DMS114 treated with DMSO at 0.1 percent for 48 hours (cell line): ENCODE data around the gene SOHLH1.

Source experiments
- DNase-seq: peaks from one replicate; lab custom pipeline; 2025; ENCODE audit not compliant: unreplicated experiment; lab: John Stamatoyannopoulos, UW

The SOHLH1 gene, protein sequence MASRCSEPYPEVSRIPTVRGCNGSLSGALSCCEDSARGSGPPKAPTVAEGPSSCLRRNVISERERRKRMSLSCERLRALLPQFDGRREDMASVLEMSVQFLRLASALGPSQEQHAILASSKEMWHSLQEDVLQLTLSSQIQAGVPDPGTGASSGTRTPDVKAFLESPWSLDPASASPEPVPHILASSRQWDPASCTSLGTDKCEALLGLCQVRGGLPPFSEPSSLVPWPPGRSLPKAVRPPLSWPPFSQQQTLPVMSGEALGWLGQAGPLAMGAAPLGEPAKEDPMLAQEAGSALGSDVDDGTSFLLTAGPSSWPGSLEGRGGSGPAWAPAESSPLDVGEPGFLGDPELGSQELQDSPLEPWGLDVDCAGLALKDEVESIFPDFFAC

DNA sequence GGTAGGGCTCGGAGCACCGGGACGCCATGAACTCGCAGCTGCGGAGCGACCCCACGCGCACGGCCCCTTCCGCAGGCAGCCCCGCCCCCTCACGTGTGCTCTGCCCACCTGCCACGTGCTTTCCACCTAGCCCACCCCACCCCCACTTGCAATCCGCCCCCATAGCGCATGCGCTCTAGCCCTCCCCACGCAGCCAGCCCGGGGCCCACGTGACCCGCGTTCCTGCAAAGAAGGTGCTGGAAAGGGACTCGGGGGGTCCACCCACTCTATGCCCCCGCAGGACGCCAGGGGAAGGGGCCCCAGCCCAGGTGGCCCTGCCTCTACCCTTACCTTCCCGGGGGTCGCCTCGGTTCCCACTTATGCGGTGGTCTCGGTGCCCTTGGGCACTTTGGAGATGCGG, at the start of gene SOHLH1:
Gene SOHLH1, minus strand, starts transcription at position 42 of the 400 bp plus-strand sequence. Its CDS starts 14 bp downstream, at position 28.
- no peak for DNase-seq

DNA sequence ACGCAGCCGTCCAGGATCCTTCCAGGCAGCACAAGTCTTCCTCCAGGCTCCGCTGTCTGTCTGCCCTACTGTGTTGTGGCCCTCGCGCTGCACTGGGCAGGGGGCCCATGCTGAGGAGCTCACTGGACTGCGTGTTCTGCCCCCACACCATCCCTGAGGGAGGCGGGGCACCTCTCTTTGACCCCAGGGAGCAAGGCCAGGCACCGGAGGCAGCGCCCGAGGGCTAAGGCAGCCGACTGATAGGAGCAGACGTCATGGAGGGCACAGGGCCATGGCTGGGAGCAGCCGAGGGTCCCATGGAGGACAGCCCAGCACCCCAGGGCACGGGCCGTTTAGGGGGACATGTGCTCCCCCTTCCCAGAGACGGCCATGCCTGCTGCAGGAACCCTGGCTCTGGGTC, 49.4 kb upstream of the SOHLH1 start:
- DNase-seq = no peak

DNA sequence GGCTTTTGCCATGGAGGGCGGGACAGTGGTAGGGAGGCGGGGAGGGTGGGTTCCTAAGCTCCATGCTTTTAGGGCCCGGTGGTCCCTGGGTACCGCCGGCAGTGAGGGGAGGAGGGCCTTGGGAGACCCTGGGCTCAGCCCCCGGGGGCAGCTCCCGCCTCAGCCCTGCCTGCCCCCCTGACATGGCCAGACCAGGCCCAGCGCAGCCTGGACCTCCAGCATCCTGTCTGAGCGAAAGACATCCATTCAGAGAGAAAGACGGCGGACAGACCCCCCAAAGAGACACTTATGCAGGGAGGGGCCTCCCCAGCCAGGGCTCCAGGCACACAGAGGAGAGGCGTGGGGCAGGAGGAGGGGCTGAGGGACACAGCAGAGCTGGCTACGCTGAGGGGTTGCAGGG, 48.0 kb upstream of the SOHLH1 start:
- DNase-seq = no peak

DNA sequence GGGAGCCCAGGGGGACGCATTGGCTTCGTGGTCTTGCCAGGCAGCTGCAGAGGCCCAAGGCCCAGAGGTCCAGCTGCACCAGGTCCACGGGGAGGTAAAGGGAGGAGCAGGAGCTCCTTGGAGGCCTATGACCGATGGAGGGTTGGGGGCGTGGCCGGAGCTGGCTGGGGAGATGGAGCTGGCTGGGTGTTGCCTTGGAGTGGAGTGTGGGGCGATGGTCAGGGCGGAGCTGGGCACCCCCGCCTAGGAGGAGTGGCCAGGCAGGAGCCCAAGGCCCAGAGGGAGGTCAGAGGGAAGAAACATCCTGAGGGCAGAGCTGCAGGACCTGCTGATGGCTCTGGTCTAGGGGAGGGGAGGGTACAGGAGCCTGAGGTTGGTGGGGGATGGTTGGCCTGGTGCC, 47.3 kb upstream of the SOHLH1 start:
- no peak for DNase-seq

DNA sequence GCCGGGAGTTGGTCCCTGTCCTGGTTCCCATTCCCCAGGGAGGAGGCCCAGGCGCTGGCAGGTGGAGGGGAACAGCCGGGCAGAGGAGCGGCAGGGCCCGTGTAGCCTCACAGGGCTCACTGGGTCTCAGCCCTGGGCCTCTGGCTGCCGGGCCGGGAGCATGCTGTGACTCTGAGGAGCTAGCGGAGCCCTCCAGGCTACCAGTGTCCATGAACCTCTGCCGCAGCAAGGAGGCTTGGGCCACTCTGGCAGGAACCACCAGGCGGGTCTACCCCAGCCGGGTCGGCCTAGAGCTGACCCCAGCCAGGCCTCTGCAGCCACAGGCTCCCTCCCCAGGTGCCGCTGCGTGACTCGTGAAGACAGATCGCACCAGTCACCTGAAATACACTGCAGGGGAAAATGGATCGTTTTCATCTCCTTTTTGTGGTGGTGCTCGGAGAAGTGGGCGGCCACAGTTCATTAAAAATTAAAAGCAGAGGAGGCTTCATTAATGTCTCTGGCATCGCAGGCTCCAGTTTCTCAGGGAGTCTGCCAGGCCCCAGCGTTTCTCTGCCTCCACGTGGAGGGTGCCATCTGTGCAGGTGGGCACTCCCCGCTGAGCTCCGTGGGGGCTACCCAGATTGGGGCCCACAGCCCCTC, 46.5 kb upstream of the SOHLH1 start:
- DNase-seq = no peak

DNA sequence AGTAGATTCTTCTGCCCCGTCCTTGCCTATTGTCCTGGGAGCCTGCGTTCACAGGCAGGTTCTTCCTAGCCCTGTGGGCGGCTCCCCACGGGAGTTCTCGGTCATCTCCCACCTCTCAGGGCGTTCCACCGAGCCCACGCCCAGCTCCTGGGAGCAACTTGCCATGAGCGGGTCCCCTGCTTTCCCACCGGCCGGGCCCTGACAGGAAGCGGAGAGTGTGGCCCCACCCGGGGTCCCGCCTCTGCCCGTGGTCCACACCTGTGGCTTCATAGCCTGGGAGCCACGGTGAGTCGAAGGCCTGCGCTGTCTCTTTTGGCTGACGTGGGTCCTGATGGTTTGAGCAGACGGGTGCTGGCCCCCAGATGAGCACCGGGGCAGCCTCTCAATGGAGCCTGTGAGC, 45.9 kb upstream of the SOHLH1 start:
- DNase-seq = no peak

DNA sequence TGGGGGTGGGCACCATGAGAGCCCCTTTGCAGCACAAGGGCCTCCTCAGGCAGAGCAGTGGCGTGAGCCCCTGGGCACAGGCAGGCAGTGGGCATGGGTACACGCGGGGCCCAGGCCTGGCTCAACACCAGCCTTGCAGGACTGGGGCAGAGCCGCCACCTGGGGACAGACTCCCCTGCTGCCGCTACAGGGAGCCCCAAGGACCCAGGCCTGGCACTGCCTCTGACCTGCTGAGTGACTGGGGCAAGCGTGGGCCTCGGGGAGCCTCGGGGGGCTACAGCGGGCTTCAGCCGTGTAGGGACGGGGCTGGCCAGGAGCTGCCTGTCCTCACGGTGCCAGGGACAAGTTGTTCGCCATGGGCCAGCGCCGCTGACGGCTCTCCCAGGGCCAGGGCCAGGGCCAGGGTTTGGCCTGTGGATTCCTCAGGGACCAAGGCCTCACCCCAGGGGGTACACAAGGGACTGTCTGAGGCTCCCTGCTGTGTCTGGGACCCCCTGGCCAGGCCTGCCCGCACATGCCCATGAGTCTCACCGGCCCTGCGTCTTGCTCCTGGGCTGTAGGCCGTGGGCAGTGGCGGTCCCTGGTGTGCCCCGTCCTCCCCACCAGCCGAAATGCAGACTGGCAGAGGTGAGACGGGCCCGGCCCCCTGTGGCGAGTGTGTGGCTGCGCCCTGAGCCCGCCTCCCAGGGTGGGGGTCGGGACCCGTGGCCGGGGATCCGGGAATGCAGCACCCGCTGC, 45.2 kb upstream of the SOHLH1 start:
- no peak for DNase-seq

DNA sequence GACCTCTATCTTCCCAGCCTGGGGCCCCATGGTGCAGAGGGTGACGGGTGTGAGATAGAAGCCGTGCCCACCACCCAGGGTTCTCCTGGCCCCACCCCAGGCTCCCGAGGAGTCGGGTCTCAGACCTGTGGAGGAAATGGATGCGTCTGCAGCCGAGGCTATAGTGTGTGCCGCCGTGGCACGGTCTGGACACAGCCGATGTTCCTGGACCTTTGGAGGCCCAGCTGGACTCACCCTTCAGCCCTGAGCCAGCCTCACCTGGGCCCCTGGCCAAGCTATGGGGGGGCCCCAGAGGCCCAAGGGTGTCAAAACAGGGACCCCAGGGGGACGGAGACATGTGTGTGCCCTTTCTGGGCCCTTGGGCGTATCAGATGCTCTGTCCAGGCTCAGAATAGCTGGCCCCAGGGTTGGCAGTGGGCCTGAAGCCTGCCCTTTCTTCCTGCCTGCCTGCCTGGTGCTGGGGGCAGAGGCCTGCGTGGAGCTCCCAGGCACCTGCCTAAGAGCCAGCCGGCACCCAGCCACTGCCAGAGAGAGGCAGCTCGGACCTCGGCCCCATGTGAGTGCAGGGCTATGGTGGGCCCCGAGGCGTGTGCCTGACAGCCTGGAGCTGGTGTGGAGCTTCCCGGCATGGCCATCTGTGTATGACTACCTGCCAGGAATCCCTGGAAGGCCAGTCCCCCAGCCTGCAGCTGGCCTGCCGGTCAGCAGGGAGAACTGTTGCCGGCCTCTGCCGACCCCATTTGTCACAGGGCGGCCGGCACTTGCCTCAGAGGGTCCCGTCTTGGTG, 44.5 kb upstream of the SOHLH1 start:
- DNase-seq = no peak

DNA sequence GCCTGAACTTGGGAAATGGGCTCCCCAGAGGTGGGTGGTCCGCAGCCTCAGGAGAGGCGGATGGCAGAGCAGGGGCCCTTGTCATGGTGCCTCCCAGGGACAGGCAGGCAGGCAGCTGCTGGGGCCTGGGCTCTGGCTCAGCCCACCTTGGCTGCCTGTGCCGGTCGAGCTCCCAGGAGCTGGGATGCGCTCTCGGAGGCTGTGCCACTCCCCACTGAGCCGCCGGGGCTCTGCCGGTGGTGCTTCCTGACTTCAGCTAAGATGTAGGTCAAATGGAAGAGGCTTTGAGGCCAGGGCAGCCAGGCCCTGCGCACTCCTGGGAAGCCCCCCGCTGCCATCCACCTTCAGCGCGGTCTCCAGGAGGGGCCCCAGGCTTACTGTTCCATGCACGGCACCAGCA, 43.7 kb upstream of the SOHLH1 start:
- DNase-seq = no peak

DNA sequence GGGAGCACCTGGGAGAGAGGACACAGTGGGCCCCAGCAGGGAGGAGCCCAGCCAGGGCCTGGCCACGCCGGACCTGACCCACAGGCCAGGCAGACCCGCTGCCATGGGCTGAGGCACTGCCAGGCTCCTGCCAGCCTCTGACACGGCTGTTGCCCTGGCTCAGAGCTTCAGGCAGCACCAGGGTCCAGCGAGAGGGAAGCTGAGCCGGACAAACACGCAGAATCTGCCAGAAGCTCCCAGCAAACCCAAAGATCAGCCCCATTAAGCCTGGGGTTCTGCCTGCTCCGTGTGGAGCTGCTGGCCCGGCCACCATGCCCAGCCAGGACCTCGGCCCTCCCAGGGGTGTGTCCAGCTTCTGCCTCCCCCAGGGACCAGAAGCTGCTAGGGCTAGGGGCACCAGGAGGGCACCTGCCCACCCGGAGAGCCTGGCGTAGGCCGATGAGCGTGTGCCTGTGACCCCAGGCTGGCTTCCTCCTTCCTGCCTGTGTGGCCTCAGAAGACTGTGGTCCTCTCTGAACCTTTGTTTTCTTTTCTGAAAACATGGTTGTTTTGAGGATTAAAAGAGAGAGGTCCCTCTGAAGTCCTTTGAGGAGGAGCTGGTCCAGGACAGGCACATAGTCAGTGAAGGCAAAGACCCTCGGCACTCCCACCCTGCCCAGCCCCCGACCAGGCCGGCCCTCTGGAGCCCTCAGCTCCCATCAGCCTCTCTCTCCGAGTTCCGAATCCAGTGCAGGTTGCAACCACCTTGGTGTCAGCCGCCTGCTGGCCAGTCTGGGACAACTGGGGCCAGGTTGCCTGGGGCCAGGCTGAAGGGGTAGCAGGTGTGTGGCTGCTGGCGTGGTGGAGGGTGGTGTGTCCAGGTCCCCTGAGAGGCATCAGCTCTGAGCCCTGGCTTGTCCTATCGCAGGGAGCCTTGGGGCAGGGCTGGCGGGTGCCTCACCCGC, 42.3 kb upstream of the SOHLH1 start:
- DNase-seq = no peak

DNA sequence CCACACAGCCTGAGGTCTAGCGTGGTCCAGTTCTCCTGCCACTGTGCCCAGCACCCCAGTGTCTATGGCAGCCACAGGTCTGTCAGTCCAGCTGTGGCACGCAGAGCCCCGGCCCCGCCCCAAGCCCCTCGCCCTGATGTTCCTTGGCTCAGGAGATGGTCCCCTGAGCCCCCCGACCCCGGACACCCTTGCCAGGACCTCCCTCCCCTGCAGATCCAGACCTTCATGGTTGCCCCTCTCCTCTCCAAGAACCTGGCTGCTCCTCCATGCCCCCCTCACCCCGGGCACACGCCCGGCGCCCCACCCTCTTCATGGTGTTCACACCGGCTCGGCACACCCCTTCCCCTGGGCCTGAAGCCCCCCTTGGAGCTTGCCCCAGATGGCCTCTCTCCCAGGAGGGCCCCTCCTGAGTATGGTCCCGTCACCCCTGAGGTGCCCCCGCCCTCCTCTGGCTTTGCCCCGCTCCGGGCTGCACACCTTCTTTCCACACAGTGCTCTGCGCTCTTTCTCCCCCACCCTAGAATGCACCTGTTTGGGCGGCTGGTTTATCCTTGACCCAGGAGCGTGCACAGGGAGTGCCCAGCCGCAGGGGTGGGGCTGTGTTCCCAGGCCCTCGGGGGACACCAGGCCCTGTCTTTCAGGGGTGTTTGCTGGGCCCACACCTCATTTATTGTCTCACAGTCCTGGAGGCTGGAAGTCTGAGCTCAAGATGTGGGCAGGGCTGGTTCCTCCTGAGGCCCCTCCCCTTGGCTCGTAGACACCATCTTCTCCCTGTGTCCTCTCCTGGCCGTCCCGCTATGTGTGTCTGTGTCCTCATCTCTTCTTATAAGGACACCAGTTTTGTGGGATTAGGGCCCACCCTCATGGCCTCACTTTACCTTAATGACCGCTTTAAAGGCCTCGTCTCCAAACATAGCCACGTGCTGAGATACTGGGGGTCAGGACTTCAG, 40.3 kb upstream of the SOHLH1 start:
- DNase-seq = no peak

DNA sequence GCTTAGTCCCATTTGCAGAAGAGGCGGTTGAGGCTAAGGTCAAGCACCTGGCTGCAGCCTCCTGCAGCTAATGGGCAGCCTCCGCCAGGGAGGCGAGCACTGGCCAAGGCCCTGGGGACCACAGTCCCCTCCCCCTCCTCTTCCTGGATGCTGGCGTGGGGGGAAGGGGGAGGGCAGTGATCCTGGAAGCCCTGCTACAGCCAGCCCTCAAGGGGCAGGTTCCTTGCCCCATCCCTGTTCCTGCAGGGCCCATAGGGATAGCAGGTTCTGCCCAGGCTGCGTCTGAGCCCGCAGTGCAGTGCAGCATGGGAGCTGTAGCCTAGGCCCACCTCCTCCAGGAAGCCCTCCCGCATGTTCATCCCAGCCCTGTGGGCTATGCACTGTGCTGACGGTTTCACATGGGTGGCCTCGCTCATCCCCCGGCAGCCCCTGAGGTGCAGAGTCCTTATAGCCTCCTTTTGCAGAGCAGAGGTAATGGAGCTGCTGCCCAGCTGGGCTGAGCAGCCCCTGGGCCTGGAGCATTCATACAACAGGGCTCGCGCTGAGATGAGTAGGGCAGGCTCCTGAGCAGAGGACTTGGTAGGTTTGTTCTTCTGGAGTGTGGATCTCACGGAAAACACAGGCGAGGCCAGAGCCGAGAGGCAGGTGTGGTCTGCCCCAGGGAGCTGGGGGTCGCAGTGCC, 38.7 kb upstream of the SOHLH1 start:
- DNase-seq = no peak

DNA sequence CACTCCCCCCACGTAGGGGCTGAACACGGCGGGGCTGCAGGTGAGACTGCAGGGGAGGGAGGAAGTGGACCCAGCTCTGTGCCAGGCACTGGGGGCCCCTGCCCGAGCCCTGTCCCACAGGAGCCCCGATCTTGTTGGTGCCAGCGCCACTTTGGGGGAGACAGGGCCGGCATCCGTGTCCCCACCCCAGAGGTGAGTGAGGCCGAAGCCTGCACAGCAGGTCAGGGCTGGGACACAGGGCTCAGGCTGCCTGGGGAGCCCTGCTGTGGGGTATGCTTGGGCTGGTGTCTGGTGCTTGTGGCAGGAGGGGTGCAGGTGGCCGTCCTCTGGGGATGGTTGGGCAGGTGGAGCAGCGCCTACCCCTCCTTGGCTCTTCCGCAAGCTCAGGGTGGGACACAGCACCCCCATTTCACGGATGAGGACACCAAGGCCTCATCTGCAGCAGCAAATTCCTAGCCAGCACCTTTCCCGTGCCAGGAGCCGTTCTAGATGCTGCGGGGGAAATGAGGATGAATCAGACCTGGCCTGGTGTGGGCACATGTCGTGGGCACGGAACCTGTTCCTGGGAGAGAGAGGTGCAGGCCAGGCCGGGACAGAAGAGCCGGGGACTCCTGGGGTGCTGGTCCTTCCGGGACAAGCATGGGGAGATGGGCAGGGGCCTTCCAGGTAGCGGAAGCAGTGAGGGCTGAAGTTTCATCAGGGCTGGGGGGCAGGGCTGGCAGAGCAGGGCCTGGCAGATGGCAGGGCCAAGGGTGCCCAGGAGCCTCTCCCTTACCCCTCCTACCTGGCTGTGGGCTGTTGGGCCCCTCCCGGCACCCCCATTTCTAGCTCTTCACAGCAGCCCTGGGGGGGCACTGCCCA, 37.9 kb upstream of the SOHLH1 start:
- no peak for DNase-seq

DNA sequence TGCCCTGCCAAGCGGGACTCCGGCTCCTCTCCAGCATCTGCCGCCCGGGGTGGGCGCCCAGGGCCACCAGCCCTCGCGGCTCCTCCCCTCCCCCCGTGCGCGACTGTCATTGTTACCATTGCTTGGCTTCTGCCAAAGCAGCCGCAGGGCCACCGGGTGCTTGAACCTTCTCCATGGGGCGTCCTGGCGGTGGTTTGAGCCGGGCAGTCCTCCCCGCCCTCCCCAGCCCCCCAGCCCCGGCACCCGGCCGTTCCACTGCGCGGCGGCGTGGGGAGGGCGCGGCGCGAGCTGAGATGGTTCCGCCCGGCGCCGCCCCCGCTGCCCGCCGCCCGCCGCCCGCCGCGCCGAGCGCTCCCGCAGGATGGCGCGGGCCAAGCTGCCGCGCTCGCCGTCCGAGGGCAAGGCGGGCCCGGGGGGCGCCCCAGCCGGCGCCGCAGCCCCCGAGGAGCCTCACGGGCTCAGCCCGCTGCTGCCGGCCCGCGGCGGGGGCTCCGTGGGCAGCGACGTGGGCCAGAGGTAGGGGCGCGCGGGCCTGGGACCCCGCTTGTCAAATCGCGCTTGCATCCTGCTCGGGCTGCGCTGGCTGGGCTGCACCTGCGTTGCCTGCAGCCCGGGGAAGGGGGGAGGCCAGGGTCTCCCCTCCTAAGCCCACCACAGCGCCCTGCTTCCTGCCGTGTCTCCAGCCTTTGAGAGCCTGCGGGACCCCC, 37.1 kb upstream of the SOHLH1 start:
- no peak for DNase-seq

DNA sequence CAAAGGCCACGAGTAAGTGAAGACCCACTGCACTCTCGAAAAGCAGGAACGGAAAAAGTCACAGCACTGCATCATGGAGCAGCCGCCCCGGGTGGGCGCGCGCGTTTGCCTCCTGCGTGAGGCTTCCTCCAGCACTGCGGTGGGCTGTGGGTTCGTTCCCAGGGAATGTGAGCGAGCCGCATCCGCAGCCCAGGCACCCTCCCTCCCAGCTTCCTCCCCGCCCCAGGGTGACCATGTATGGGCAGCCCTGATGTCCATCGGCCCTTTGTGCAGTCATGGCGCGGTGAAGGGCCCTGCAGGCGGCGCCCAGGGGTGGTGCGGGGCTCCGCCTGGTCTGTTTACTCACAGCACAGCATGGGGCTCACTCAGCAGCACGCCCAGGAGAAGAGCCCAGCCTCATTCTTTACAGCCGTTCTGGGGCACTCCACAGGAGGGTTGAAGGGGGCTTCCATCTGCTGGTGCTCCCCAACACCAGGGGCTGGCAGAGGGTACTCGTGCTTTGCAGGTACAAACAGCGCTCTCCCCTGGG, 35.4 kb upstream of the SOHLH1 start:
- no peak for DNase-seq

DNA sequence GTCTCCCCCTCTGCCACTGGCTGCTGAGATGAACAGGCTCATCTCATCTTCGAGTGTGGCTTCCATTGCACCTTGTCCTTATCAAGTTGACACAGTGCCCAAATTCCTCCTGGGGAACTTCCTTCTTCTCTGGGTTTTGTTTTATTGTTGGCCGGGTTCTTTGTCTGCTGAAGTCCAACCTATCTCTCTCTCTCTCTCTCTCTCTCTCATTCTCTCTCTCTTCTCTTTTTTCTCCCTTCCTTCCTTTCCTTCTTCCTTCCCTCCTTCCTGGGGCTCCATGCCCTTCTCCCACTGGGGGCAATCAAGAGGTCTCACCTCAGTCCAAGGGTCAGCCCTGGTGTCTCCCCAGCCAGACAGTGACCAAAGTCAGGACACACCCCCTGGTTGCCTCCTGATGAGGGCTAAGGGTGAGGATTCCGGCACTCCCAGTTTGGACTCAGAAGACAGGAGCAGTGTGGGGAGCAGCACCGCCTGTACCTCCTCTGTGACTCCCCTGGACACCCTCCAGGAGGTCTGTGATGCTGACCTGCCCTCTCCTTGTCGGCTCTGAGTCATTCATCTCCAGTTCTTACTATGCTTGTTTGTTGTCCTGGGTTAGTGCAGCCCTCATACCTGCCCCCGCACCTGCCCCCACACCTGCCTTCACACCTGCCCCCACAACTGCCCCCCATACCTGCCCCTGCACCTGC, 33.4 kb upstream of the SOHLH1 start:
- no peak for DNase-seq
